Fibroblast of peridontal ligament (primary cell): ENCODE data around the gene RAB27A.
"Not testable (repeated sequence)": the region's sequence is repeated elsewhere in the genome, so short reads cannot be mapped to it uniquely, and the experiment has no call there.

Source experiments
- DNase-seq: peaks from one replicate; pipeline ENCODE4 v3.0.0-alpha.2; 2010; ENCODE audit errors: extremely low read depth

Gene RAB27A

DNA sequence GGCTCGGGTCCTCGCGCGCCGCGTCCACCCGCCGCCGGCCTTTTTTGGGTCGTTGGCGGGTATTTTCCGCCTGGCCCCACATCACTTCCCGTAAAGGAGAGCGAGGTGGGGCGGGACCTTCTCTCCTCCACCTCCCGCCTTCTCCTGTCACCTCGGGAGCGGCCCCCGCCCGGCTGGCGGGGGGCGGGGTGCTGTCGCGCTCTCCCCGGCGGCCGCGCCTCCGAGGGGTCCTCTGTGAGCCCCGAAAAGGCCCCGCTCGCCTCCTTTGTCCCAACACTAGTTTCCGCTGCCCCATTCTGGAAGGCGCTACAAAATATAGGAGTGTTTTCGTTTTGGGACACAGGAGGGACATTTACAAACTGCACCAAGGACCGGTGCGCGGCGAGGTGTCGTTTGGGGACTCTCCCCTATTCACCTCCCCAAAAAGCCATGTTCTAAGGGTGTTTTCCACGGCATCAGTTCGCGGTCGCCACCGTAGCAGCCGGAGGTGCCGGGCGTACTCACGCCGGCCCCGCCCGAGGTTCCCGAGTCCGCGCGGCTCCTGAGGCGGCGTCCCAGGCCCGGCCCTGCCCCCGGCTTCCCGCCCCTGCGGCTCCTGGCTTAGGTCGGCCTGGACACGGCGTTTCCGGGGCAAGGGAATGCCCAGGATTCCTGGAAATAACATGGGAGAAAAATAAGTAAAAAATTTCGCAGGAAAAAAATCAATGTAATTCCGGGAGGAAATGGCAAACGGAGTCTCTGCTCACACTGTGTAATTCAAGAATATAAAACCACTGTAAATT is at the start of gene RAB27A:
Gene RAB27A (minus strand): TSS at position 68 of the 782 bp plus-strand sequence. CDS start 54,879 bp downstream, outside the sequence.
- no peak for DNase-seq

DNA sequence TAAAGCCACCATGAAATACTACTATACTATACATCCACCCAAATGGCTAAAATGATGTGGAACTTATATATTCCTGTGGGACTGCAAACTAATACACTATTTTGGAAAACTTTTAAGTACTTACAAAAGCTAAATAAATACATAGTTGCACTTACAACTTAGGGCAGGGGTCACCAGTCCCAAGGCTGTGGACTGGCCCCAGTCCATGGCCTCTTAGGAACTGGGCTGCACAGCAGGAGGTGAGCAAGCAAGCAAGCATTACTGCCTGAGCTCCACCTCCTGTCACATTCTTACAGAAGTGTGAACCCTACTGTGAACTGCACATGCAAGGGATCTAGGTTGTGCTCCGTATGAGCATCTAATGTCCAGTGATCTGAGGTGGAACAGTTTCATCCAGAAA is 47.5 kb upstream of the RAB27A start:
- no peak for DNase-seq

DNA sequence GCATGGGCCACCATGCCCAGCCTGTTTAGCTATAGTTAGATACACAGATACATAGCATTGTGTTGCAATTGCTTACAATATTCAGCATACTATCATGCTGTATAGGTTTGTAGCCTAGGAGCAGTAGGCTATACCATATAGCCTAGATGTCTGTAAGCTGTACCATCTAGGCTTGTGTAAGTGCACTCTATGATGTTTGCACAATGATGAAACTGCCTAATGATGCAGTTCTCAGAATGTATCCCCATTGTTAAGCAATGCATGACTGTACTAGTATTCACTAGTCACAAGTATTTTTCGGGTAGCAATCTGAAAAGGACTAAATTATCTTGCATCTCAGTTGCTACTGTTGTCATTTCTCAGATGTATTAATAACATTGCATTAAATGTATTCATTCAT is 45.4 kb upstream of the RAB27A start:
- peak; percentile 57 for DNase-seq

DNA sequence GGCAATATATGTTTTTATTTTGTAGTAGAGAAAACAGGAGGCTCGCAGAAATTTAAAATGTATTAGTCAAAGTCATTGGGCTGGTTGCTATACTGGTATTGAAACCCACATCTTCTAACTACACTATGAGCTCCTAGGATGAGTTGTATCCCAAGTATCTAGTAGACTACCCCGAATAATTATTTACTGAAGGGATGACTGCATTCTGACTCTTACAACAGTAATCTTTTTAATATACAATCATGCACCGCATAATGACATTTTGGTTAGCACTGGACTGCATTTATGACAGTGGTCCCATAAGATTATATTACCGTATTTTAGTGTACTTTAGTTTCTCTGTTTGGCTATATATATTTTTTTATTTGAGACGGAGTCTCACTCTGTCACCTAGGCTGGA is 44.8 kb upstream of the RAB27A start:
- peak; percentile 36 for DNase-seq

DNA sequence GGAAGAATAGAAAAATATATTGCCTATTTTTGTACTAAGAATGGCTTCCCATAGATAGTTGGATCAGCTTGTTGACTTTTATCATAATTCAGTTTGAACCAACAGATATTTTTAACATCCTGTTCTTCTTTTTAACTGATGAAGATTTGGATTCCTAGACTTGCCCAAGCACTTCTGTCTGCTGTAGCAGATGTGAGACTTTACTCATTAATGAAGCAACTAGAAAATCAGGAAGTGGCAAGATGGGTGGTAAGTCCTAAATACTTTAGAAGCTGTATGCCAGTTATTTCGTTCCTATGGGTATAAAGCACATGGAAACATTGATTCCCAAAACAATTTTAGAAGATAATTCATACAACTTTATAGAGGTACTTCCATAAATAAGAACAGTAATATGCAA is 37.8 kb upstream of the RAB27A start:
- DNase-seq: no peak

DNA sequence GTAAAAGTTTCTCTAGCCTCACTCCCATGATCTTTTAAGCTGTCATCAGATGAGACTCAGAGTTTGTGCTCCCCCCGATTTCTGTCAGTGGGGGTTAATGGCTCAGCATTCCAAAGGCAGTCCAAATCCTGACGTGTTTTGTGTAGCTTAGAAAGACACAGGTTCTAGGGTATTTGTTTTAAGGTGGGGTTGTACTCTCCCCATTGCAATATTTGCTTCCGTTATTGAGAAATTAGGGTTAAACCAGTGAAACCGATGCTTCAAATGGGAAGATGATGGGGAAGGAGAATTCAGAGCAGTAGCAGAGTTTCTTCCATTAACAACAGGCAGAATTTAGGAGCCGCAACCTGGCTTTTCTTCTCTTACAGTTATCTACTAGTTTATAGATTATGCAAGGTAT is 32.9 kb upstream of the RAB27A start:
- no peak for DNase-seq

DNA sequence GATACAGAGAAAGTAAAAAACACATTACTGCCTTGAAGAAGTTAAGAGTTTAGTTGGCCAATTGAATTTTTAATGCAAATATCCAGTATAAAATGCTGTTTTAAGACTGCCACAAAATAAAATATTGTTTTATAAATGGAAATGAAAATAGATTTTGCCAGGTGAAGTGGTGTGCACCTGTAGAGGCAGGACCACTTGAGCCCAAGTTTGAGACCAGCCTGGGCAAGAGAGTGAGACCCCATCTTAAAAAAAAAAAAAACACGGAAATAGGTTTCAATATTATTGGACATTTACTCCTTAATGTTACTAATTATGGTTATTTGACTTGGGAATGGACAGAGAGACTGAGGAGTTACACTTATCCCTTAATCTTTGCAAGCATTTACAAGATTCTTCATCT is 31.4 kb upstream of the RAB27A start:
- no peak for DNase-seq

DNA sequence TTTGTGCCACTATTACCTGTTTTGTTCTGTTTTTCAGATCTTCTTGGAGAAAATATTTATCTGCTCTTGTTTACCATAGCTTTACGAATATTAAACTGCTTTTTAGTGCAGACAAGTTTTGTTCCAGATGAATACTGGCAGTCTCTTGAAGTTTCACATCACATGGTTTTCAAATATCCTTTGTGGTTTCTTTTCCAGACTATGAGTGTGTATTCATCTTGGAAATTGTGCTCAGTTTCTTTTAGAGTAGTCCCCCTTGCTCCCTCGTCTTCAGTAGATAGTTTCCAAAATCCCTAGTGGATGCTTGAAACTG is 30.6 kb upstream of the RAB27A start:
- DNase-seq: peak; percentile 55

DNA sequence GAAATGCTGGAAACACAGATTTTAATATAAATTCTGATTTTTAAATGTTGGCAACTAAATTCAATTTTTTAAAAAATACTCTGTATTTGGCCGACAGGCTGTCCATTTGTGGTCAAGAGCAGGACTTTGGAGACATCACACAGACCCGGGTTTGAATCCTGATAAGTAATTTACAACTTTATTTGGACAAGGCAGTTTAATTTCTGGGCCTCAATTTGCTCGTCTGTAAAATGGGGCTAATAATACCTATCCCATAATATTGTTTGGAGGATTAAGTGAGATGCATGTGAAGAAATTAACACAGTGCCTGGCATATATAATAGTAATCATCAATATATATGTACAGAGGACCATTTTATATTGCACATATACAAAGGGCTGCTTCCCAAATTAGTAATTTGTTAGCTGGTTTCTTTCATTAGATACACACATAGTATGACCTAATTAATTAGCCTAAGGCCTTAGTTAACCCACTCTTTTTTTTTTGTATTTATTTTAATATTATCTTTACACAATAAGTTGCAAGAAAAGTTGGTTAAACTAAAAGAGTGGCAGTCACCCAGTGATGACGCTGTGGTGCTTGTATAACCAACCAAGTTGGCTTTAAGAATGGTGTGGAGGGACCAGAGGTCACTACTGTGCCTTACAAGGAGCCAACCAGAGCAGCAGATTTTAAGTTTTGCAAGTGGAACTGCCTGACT is 30.1 kb upstream of the RAB27A start:
- DNase-seq: peak; percentile 73

DNA sequence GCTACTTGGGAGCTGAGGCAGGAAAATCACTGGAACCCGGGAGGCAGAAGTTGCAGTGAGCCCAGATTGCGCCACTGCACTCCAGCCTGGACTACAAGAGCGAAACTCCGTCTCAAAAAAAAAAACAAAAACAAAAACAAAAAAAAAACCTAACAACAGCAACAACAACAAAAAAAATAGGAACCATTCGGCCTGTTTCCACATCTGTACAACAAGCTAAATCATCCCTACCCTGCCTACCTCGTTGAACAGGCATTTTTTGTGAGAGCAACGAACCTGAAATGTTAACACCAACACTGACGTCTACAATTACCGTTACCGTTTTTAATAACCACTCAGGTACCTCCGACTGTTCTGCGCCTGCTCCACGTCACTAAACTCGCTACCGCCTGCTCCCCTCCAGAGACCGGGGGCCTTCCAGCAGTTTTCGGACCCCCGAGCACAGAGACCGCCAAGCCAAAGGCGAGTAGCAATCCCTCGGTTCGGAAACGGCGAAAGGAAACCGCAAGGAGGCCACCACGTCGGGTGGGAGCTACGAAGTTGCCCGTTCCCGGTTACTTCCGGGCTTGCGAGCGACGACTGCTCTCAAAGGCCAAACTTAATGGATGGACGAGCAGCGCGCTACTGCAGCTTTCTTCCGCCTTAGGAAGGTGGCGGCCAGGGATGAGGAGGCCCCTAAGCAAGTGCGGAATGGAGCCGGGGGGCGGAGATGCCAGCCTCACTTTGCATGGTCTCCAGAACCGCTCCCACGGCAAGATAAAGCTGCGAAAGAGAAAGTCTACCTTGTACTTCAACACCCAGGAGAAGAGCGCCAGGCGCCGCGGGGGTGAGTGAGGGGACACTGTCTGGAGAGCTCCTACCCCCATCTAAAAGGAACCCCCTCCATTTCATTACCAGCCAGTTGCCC is 29.2 kb upstream of the RAB27A start, which contains the start of the genes PIGB and PIGBOS1:
Gene PIGB (plus strand): TSS at position 635 of the 907 bp plus-strand sequence. CDS start 29 bp downstream, at position 664.
Gene PIGBOS1 (minus strand): TSS at position 536 of the 907 bp plus-strand sequence. CDS start 1,331 bp downstream, outside the sequence.
- peak; percentile 90 for DNase-seq

DNA sequence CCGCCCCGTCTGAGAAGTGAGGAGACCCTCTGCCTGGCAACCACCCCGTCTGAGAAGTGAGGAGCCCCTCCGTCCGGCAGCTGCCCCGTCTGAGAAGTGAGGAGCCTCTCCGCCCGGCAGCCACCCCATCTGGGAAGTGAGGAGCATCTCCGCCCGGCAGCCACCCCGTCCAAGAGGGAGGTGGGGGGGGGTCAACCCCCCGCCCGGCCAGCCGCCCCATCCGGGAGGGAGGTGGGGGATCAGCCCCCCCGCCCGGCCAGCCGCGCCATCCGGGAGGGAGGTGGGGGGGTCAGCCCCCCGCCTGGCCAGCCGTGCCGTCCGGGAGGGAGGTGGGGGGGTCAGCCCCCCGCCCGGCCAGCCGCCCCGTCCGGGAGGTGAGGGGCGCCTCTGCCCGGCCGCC is 13.2 kb upstream of the RAB27A start:
- not testable (repeated sequence) for DNase-seq

DNA sequence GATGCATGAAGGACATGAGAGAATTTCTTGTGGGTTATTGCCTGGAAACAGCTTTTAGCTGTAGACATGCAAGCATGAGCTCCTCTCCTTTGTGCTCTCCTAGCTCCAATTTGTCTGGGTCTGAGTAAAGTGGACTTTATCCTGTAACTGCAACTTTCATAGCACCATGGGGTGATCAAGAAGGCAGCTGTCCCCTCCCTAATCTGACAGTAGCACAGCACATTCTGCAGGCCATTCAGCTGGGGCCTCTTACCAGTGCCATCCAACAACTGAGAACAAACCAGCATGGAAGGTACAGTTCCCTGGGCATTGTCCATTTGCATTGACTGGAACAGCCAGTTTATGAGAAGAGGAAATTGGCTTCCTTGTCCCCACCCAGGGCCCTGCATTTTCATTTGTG is 7.7 kb upstream of the RAB27A start:
- no peak for DNase-seq

DNA sequence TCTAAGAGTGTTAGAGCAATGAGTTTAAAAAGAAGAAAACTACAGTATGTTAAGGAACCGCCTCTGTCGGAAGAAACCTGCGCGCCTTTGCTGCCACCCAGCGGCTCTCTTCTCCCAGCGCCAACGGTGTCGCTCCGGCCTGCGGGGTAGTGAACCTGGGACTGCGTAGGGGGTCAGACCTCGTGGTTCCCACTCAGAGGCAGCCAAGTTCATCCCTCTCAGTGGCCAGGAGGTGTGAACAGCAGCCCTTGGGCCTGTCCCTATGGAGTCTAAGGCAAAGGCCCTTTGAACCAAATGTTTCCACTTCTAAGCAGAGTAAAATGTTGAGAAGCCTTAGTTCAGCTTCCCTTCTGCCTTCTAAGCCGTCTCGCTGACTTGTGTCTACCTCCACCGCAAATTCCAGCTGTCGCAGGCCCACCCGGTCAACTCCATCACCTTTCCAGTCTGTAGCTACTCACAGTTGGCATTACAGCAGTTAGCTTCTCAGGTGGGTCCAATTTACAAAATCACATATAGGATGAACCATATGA is 980 bp upstream of the RAB27A start:
- peak; percentile 81 for DNase-seq

DNA sequence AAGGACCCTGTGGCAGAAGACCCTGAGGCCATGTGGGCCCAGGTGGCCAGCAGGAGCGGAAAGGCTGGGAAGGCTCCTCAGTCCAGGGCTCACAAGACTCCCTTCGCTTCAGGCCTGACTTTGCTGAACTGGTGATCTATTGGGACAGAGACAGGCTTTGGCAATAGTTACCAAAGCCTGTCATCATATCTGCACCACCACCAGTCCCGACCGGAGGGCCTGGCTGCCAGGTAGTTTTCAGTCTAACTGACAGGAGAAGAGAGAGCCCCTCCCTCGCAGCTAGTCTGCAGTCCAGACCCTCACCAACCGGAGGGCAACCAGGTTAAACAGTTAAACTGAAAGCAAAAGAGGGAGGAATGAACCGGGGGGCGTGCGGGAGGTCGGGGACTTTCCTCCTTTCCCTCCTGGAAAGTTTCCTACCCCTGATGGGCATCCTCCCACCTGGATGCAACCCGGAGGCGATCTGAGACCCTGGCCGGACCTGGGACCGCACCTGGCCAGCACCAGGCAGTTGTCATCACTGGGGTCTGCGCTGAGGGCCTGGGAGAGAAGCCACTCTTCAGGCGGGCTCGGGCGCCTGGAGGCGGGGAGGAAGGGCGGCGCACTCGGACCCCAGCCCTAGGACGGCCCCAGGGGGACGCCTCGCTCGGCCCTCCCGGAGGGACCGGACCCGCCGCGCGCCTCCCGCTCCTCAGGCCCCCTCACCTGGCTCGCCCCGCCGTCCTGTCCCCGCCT is 435 bp downstream of the RAB27A start:
- peak; percentile 60 for DNase-seq

DNA sequence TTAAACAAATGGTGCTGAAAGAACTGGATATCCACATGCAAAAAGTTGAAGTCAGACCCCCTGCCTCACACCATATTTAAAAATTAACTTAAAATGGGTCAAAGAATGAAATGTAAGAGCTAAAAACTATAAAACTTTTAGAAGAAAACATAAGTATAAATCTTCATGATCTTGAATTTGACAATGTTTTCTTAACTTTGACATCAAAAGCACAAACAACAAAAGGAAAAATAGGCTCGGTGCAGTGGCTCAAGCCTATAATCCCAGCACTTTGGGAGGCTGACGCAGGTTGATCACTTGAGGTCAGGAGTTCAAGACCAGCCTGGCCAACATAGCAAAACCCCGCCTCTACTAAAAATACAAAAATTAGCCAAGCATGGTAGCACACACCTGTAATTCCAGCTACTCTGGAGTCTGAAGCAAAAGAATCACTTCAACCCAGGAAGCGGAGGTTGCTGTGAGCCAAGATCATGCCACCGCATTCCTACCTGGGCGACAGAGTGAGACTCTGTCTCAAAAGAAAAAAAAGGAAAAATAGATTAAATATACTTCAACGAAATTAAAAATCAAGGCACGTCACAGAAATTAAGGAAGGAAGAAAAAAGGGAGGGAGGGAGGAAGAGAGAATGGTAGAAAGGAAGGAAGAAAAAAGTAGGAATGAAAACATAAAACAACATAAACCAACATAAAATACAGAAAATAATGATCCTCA is 1.5 kb downstream of the RAB27A start:
- no peak for DNase-seq

DNA sequence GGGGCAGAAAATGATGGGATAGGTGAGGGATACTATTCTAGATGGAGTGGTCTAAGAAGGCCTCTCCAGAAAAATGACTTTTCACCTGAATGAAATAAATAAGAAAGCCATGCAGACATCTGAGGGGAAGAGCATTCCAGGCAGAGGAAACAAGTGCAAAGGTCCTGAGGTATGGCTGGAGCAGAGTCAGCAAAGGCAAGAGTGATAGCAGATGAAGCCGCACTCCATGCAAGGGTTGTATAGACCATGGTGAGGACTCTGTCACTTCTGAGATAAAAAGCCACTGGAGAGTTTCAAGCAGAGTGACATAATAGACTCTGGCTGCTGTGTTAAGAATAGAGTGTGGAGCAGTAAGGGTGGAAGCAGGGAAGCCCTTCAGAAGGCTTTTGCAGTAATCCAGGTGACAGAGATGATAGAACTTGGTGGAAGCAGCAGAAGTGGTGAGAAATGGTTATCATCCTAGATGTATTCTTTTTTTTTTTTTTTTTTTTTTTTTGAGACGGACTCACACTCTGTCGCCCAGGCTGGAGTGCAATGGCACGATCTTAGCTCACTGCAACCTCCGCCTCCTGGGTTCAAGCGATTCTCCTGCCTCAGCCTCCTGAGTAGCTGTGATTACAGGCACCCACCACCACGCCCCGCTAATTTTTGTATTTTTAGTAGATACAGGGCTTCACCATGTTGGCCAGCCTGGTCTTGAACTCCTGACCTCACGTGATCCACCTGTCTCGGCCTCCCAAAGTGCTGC is 3.0 kb downstream of the RAB27A start:
- not testable (repeated sequence) for DNase-seq

DNA sequence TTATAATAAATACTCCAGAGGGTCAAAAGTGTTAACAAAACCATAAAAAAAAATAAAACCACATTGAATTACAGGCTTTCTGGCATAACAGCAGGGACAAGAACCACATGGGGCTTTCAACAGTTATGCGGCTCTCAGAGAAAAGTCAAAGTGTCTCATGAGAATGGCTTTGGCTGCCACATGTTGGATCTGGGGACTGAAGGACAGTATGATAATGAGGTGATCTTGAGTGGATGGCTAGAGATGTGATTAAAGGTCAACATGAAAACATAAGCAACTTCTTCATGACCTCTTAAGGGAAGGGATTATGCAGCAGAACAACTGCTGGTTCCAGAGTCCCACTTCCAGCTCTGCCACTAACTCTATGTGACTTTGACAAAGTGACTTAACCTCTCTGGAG is 5.2 kb downstream of the RAB27A start:
- DNase-seq: no peak

DNA sequence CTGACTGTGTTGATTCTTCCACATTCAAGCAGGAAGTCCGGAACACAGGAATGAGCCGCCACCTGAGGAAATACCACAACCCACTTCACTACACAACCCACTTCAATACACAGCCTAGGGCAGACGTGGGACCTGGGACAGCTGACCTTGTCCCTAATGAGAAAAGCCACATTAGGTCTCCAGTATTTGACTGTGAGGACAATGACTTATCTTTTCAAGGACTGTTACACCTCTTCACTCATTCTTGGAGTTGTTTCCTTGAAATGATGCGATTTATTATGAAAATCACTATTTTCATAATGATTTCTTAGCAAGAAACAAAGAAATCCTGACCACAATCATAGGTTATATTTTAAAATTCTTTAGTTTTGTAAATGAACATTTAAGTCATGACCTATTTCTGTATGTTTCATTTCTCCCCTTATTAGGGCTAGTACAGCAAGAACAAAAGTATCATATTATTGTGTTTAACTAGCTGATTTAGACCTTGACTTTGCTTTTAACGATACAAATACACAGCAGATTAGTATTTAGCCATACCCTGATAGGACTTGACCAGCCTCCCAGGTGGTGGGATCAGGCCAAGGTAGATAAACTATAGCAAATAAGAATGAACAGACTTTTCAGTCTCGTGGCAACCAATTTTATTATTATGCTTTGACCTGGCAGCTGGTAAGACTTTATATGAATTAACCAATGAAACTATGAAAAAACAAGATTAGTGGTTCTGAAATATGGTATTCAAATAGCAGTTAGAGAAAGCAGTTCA is 6.0 kb downstream of the RAB27A start:
- no peak for DNase-seq

DNA sequence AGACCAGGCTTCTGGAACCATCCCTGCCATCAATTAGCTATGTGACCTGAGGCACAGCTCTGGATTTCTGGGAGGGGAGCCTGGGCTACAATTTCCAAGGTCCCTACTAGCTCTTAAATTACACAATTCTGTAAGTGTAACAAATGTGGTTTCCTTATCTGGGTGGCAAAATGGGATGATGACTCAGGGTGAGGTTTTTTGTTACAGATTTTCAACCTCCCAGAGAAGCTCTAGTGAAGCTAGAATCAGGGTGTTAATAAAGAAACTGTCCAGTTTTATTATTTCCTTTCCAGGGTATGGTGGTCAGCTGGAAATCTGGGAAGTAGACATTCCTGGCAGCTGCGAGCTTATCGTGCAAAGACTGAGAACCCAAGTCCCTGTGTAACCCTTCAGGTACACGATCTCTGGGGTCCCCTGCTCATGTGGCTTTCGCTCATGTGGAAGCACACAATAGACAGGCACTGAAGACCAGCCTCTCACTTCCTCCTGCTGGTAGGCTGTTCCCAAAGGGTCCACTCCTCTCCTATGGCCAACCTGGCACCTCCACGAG is 7.3 kb downstream of the RAB27A start:
- DNase-seq: peak; percentile 73
